Gastrocnemius medialis (tissue), 4 donors: ENCODE results near the gene RGS19.

Experiments used
- CTCF ChIP-seq, 5 experiments: fragments of 450-650 bp in 3 of 5; fragments of 200-600 bp in 2 of 5; sonication (generic) in 2 of 5; IDR thresholded peaks in 4 of 5; conservative IDR thresholded peaks in 1 of 5; 1 replicate in 4 of 5; 2 replicates in 1 of 5; pipeline ENCODE4 v1.5.1; 2016 to 2019; ENCODE audit warnings: antibody characterized with exemption in 5 of 5, mild to moderate bottlenecking in 3 of 5, moderate library complexity in 3 of 5
- POLR2A ChIP-seq, 2 donors: fragments of 450-650 bp; IDR thresholded peaks; one replicate each; pipeline ENCODE4 v1.6.1; 2017; ENCODE audit warnings: antibody characterized with exemption in 2 of 2, mild to moderate bottlenecking in 2 of 2, moderate library complexity in 2 of 2

DNA sequence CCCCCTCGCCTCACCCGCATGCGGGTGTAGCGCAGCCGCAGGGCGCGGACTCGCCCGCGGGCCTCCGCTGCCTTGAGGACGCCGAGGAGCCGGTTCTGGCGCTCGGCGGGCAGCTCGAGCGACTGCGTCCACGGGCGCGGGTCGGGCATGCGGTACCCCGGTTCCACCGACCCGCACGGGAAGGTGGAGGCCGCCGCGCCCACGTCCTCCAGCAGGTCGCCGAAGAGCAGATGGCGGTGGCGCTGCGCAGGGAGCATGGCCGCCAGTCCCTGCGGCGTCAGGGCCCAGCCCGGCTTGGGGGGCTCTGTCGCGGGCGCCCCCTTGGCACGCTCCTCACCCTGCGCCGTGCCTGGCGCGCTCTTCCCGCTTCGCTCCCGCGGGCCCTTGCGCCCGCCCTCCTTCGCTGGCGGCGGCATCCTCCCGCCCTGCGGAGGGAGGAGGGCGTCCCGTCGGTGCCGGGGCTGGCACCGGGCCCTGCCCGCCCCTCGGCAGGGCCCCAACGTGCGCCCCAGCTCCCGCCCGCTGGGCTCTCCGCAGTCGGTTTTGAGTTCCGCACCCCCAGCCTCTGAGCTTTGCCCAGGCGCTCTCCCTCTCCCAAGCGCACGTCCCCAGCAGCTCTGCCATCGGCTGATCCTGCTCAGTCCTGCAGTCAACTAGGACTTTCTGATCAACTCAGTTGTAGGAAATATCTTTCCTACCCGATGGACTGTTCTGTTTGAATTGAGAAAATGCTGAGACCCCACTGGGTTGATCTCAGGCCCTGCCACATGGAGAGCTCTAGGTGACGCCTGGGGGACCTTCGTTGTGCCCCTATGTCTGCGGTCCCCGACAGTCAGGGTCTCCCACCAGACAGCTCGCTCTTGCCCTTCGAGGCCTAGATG, 4.7 kb upstream of the RGS19 start, which contains the start of gene LKAAEAR1:
- no peak for TF ChIP-seq CTCF (IDR thresholded peaks at IDR 0.05 in 4 of 5, conservative IDR thresholded peaks at IDR 0.05 in 1 of 5)
- no peak for TF ChIP-seq POLR2A (IDR thresholded peaks at IDR 0.05)
